GM10266 (cell line): ENCODE results near the gene DSCAML1.
"Not testable (repeated sequence)": the region's sequence is repeated elsewhere in the genome, so short reads cannot be mapped to it uniquely, and the experiment has no call there.

Experiments
- DNase-seq: peaks from one replicate; pipeline ENCODE4 v3.0.0; 2012; ENCODE audit errors: extremely low spot score
- TF ChIP-seq, protein P1 (sequence below): IDR thresholded peaks from 2 replicates; pipeline ENCODE4 v1.5.1; 2012; ENCODE audit warnings: mild to moderate bottlenecking, low read depth; ENCODE audit not compliant: control insufficient read depth, insufficient read depth; ENCODE audit errors: missing control alignments

The DSCAML1 gene

DNA sequence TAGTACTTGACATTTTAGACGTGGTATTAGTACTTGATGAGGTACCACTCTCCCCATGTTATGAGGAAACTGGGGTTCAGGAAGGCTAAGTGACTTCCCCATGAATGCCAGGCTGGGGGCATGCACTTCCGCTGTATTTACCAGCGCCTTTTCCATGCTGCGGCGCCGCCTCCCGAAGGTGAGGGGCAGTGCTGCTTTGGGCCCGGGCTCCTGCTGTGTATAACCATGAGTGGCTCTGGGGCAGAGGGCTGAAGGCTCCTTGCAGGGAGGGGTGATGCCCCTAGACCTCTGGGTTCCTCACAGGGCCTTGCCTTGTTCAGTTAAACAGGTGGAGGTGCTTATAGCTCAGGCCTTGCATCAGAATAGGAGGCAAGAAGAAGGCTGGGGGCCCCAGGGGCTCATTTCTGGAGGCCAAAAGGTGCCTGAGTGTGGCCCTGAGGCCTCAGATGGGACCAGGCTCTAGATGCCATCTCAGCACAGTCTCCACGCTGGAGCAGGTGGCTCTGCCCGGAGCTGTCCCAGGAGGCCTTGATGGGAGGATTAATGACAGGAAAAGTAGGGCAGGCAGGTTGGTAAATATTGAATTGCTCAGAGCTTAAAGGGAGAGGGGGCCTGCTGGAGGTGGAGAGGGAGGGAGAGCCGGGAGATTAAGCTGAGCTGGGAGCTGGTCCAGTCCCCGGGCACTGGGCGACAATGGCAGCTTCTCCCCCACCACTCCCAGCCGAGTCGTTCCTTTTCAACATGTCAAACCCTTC lies 339.8 kb downstream of the DSCAML1 start:
- TF ChIP-seq, protein P1, sequence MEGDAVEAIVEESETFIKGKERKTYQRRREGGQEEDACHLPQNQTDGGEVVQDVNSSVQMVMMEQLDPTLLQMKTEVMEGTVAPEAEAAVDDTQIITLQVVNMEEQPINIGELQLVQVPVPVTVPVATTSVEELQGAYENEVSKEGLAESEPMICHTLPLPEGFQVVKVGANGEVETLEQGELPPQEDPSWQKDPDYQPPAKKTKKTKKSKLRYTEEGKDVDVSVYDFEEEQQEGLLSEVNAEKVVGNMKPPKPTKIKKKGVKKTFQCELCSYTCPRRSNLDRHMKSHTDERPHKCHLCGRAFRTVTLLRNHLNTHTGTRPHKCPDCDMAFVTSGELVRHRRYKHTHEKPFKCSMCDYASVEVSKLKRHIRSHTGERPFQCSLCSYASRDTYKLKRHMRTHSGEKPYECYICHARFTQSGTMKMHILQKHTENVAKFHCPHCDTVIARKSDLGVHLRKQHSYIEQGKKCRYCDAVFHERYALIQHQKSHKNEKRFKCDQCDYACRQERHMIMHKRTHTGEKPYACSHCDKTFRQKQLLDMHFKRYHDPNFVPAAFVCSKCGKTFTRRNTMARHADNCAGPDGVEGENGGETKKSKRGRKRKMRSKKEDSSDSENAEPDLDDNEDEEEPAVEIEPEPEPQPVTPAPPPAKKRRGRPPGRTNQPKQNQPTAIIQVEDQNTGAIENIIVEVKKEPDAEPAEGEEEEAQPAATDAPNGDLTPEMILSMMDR = no peak
- DNase-seq = no peak

DNA sequence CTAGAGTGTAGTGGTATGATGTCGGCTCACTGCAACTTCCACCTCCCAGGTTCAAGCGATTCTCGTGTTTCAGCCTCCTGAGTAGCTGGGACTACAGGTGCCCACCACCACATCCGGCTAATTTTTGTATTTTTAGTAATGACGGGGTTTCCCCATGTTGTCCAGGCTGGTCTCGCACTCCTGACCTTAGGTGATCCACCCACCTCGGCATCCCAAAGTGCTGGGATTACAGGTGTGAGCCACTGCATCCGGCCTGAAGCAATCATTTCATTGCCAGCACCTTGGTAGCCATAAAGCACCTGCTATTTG lies 340.3 kb downstream of the DSCAML1 start:
- not testable (repeated sequence) for DNase-seq

DNA sequence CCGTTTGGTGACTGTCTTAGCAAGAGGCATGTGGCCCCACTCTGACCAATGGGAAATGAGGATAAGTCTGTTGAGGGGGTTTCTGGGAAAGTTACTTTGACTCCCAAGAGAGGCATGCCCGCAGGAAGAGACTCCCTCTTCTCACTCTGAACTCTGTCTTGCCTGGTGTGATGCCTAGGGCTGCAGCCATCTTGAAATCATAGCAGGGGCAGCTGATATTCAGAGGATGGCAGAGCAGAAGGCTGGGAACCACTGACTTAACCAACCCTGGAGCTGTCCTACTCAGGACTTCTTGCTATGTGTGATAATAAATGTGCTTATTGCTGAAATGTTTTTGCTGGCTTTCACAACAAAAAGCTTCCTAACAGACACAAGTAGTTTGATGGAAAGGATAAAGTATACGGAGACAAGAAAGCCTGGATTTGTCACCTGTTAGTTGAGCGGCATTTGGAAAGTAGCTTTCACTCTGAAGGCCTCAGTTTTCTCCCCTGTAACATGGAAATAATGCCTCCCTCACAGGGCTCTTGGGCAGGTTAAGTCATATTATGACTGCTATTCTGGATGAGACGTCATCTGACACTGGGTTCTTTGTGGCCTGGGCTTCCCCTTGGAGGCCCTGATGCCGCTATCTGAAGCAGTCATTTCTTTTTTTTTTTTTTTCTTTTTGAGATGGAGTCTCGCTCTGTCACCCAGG lies 340.8 kb downstream of the DSCAML1 start:
- DNase-seq = peak; percentile 80
- TF ChIP-seq, protein P1 = no peak

DNA sequence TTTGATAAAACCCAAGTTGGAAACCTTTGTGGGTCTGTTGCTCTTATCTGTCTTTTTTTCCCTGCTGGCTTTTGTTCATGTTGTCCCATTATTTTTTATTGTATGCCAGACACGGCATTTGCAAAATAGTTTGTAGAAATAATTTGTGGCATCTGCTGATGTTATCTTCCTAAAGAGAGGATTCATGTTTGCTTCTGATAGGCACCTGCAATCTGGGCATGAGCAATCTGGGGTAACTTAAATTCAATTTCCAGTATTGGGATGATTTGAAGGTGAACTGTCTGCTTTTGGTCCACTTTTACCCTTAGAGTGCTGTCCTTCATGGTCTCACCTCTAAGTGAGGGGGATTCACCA lies 342.5 kb downstream of the DSCAML1 start:
- no peak for DNase-seq
- TF ChIP-seq, protein P1 = no peak

DNA sequence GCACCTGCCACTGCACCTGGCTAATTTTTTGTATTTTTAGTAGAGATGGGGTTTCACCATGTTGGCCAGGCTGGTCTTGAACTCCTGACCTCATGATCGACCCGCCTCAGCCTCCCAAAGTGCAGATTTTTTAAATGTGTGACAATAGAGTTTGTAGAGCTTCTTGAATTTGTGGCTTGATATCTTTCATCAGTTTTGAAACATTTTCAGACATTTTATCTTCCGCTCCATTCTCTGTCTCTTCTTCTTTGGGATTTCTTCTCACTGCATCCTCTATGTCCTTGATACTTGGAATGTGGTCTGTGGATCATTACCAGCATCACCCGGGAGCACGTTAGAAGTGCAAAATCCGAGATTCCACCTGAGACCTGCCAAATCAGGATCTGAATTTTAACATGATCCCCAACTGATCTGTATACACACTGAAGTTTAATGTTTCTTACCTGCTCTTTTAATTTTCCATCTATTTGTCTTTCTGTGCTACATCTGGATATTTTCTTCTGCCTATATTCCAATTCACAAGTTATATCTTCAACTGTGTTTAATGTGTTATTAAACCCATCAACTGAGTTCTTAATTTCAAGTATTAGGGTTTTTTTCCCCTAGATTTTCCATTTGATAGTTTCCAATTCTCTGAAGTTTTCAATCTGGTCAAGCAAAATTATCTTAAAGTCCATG lies 343.0 kb downstream of the DSCAML1 start:
- TF ChIP-seq, protein P1 = no peak
- DNase-seq = no peak

DNA sequence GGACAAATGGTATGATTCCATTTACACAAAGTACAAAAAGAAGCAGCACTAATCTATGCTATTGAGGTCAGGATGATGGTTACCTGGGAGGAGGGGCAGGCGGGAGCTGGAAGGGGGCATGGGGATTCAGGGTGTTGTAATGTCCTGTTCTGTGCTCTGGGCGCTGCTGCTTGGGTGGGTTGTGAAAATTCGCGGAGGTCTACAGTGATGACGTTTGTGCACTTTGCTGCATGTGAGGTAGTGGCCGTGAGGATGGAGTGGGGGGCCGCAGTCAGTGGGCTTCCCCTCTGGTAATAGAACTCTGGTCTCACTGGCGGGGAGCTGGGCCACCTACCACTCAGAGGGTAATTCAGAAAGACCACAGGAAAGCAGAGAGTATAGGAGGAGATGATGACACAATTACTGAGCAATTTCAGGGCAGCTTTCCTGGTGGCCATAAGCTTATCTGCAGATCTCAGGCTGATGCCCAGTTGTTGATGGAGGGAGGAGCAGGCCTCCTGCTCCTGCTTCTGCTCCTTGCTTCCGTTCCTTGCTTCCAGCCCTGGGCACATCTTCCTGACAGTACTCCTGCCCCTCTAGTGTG lies 347.8 kb downstream of the DSCAML1 start:
- no peak for DNase-seq

More for the DNA sequence above, 347.8 kb downstream of the DSCAML1 start:
- TF ChIP-seq, protein P1 = no peak
